Mesenchymal stem cell (in vitro differentiated cells and primary cell): ENCODE data around the gene HBA2.
A peak's percentile ranks its signal among the peaks of the same experiment; 100 is the strongest.
"Not testable (repeated sequence)": the region's sequence is repeated elsewhere in the genome, so short reads cannot be mapped to it uniquely, and the experiment has no call there.

Source experiments
- DNase-seq: peaks from one replicate; pipeline ENCODE4 v3.0.0-alpha.2; 2013
- H2AFZ ChIP-seq: one replicate; pipeline ENCODE4 v1.6.1; 2013; ENCODE audit warnings: low read depth, mild to moderate bottlenecking, control low read depth, inconsistent platforms, low read length, moderate library complexity
- H2AK5ac ChIP-seq: 2 replicates; pipeline ENCODE4 v1.6.1; 2013; ENCODE audit warnings: low read length, moderate library complexity, mild to moderate bottlenecking, inconsistent platforms; ENCODE audit not compliant: severe bottlenecking
- H2BK120ac ChIP-seq: one replicate; pipeline ENCODE4 v1.6.1; 2013; ENCODE audit warnings: low read depth, mild to moderate bottlenecking, inconsistent platforms, low read length, moderate library complexity
- H2BK12ac ChIP-seq, 2 experiments: one replicate each; pipeline ENCODE4 v1.6.1; 2013; ENCODE audit warnings: inconsistent platforms in 2 of 2, low read length in 2 of 2, mild to moderate bottlenecking in 2 of 2, moderate library complexity in 2 of 2, control low read depth in 1 of 2
- H2BK15ac ChIP-seq: one replicate; pipeline ENCODE4 v1.6.1; 2013; ENCODE audit warnings: mild to moderate bottlenecking, low read depth, inconsistent platforms; ENCODE audit not compliant: poor library complexity, severe bottlenecking
- H2BK5ac ChIP-seq: 2 replicates; pipeline ENCODE4 v1.6.1; 2013; ENCODE audit warnings: low read depth, mild to moderate bottlenecking, low read length, control low read depth, inconsistent platforms; ENCODE audit not compliant: poor library complexity, severe bottlenecking
- H3K14ac ChIP-seq, 2 experiments: one replicate each; pipeline ENCODE4 v1.6.1; 2013; ENCODE audit warnings: inconsistent platforms in 2 of 2, low read length in 2 of 2, control low read depth in 1 of 2, mild to moderate bottlenecking in 1 of 2, moderate library complexity in 1 of 2
- H3K18ac ChIP-seq, 2 experiments: one replicate each; pipeline ENCODE4 v1.6.1; 2013; ENCODE audit warnings: inconsistent platforms in 2 of 2, low read length in 2 of 2, control low read depth in 1 of 2, low read depth in 1 of 2, mild to moderate bottlenecking in 1 of 2
- H3K23ac ChIP-seq, 2 experiments: one replicate each; pipeline ENCODE4 v1.6.1; 2013; ENCODE audit warnings: inconsistent platforms in 2 of 2, low read length in 2 of 2, mild to moderate bottlenecking in 2 of 2, moderate library complexity in 2 of 2, control low read depth in 1 of 2
- H3K27ac ChIP-seq: 2 replicates; pipeline ENCODE4 v1.5.1; 2013; ENCODE audit warnings: mild to moderate bottlenecking, moderate library complexity, low read length, control low read depth, inconsistent platforms; ENCODE audit not compliant: poor library complexity, severe bottlenecking
- H3K27me3 ChIP-seq, 2 experiments: 2 replicates each; pipeline versions ENCODE4 v1.6.1 to v1.7.0; 2013; ENCODE audit warnings: low read length in 2 of 2, mild to moderate bottlenecking in 2 of 2, moderate library complexity in 2 of 2, control low read depth in 1 of 2, inconsistent platforms in 1 of 2; ENCODE audit not compliant: control insufficient read depth in 1 of 2, insufficient read depth in 1 of 2
- H3K36me3 ChIP-seq, 2 experiments: 2 replicates each; pipeline versions ENCODE4 v1.6.1 to v1.7.0; 2013; ENCODE audit warnings: low read length in 2 of 2, control low read depth in 1 of 2, inconsistent platforms in 1 of 2, low read depth in 1 of 2, mild to moderate bottlenecking in 1 of 2; ENCODE audit not compliant: insufficient read depth in 2 of 2, control insufficient read depth in 1 of 2
- H3K4ac ChIP-seq, 2 experiments: one replicate each; pipeline ENCODE4 v1.6.1; 2013; ENCODE audit warnings: inconsistent platforms in 2 of 2, low read length in 2 of 2, mild to moderate bottlenecking in 2 of 2, moderate library complexity in 2 of 2, control low read depth in 1 of 2, low read depth in 1 of 2
- H3K4me1 ChIP-seq: 2 replicates; pipeline ENCODE4 v1.6.1; 2013; ENCODE audit warnings: low read depth, low read length, control low read depth; ENCODE audit not compliant: control insufficient read depth, insufficient read depth
- H3K4me2 ChIP-seq: 2 replicates; pipeline ENCODE4 v1.6.1; 2013; ENCODE audit warnings: low read length, mild to moderate bottlenecking, inconsistent platforms; ENCODE audit not compliant: poor library complexity, severe bottlenecking
- H3K4me3 ChIP-seq, 2 experiments: 2 replicates each; pipeline versions ENCODE4 v1.5.1 to v1.7.0; 2013; ENCODE audit warnings: low read length in 2 of 2, mild to moderate bottlenecking in 2 of 2, control low read depth in 1 of 2, low read depth in 1 of 2; ENCODE audit not compliant: insufficient read depth in 1 of 2
- H3K79me1 ChIP-seq: replicated peaks from 2 replicates; pipeline ENCODE4 v1.6.1; 2013; ENCODE audit warnings: mild to moderate bottlenecking, control low read depth, low read length, inconsistent platforms; ENCODE audit not compliant: poor library complexity, severe bottlenecking
- H3K9ac ChIP-seq: 2 replicates; pipeline ENCODE4 v1.7.0; 2013; ENCODE audit warnings: mild to moderate bottlenecking, low read length, moderate library complexity
- H3K9me3 ChIP-seq: 2 replicates; pipeline ENCODE4 v1.7.0; 2013; ENCODE audit warnings: mild to moderate bottlenecking, low read length; ENCODE audit not compliant: control insufficient read depth
- H4K8ac ChIP-seq: one replicate; pipeline ENCODE4 v1.6.1; 2013; ENCODE audit warnings: inconsistent platforms, mild to moderate bottlenecking, low read length, moderate library complexity
- H4K91ac ChIP-seq: one replicate; pipeline ENCODE4 v1.6.1; 2013; ENCODE audit warnings: mild to moderate bottlenecking, low read length, inconsistent platforms
- WGBS: methylation state at CpG from one replicate; pipeline ENCODE4 v1.1.7; 2013; ENCODE audit warnings: mixed read lengths; 5-methylcytosine and 5-hydroxymethylcytosine counted together

HBA2 gene

DNA sequence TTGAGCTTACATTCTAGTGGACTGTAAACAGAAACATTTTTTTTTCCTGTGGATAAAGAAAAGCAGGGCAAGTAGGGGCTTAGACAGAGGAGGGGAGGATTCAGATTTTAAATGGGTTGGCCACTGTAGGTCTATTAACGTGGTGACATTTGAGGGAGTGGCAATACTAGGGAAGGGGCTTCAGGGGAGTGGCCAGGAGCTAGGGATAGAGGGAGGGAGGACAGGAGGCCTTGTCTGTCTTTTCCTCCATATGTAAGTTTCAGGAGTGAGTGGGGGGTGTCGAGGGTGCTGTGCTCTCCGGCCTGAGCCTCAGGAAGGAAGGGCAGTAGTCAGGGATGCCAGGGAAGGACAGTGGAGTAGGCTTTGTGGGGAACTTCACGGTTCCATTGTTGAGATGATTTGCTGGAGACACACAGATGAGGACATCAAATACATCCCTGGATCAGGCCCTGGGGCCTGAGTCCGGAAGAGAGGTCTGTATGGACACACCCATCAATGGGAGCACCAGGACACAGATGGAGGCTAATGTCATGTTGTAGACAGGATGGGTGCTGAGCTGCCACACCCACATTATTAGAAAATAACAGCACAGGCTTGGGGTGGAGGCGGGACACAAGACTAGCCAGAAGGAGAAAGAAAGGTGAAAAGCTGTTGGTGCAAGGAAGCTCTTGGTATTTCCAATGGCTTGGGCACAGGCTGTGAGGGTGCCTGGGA, 13.4 kb upstream of the HBA2 start:
- DNase-seq, result no peak
- Histone ChIP-seq H3K9ac (no peak overlapping the region), H4K91ac (no peak overlapping the region), H3K9me3 (no peaks in the 10 kb centered on the region), H2BK5ac (no peak overlapping the region), H2AK5ac (no peak overlapping the region), H2BK15ac (no peak overlapping the region), H3K27me3 (peaks cover 41 to 56% of the 10 kb centered on the region in 2 experiments), H3K4me2 (no peak overlapping the region), H2AFZ (no peak overlapping the region), H3K23ac (no peak overlapping the region), H4K8ac (no peak overlapping the region), H3K36me3 (no peaks in the 10 kb centered on the region), H3K4ac (no peak overlapping the region), H2BK120ac (no peak overlapping the region), H3K18ac (no peak overlapping the region), H3K4me1 (peaks cover 7% of the 10 kb centered on the region), H2BK12ac (no peak overlapping the region), H3K4me3 (no peak overlapping the region), H3K27ac (no peak overlapping the region), H3K14ac (peak overlapping the region in 1 of 2 experiments; percentile 20), H3K79me1 (no peaks in the 10 kb centered on the region)
- 65% methylated on average over 6 of the region's 6 CpGs for WGBS

DNA sequence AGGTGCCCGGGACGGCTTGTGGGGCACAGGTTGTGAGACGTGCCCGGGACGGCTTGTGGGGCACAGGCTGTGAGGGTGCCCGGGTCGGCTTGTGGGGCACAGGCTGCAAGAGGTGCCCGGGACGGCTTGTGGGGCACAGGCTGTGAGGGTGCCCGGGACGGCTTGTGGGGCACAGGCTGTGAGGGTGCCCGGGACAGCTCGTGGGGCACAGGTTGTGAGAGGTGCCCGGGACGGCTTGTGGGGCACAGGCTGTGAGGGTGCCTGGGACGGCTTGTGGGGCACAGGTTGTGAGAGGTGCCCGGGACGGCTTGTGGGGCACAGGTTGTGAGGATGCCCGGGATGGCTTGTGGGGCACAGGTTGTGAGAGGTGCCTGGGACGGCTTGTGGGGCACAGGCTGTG, 12.4 kb upstream of the HBA2 start:
- H2BK5ac ChIP-seq, H3K4me3 ChIP-seq, H3K4ac ChIP-seq, H2BK120ac ChIP-seq, H3K79me1 ChIP-seq, H3K9ac ChIP-seq, H2BK12ac ChIP-seq, H3K4me1 ChIP-seq, H4K8ac ChIP-seq, H3K4me2 ChIP-seq, DNase-seq, H2AK5ac ChIP-seq, H3K9me3 ChIP-seq, H3K36me3 ChIP-seq, H3K27ac ChIP-seq, H4K91ac ChIP-seq, H3K18ac ChIP-seq, H3K23ac ChIP-seq, H2AFZ ChIP-seq, H2BK15ac ChIP-seq, H3K14ac ChIP-seq: not testable (repeated sequence)
- WGBS, result 79% methylated on average over 11 of the region's 20 CpGs
- H3K27me3 ChIP-seq, result peaks cover 38 to 51% of the 10 kb centered on the region in 2 experiments

DNA sequence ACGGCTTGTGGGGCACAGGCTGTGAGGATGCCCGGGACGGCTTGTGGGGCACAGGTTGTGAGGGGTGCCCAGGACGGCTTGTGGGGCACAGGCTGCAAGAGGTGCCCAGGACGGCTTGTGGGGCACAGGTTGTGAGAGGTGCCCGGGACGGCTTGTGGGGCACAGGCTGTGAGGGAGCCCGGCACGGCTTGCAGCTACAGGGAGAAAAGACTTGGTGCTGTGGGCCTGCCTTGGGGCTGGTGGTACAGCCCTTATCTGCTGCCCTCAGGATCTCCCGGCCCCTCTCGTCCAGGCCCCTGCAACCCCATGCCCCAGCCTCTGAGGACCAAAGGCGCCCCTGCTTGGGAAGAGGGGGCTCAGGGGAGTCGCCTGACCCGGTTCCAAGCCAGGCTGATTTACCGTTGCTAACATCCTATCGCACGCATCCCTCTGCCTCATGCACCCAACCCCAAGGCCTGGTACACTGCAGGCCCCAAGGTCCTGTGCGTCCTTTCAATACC, 11.9 kb upstream of the HBA2 start:
- Histone ChIP-seq H3K4me1 (peaks cover 9% of the 10 kb centered on the region), H3K27me3 (peaks cover 43 to 53% of the 10 kb centered on the region in 2 experiments), H3K4me3 (no peak overlapping the region), H3K4me2 (no peak overlapping the region), H3K79me1 (no peaks in the 10 kb centered on the region), H3K4ac (no peak overlapping the region), H3K9ac (no peak overlapping the region), H4K91ac (no peak overlapping the region), H2BK15ac (no peak overlapping the region), H2AFZ (no peak overlapping the region), H3K9me3 (no peaks in the 10 kb centered on the region), H4K8ac (no peak overlapping the region), H3K23ac (no peak overlapping the region), H2BK5ac (no peak overlapping the region), H3K36me3 (no peaks in the 10 kb centered on the region), H3K18ac (no peak overlapping the region), H3K14ac (no peak overlapping the region), H2BK120ac (no peak overlapping the region), H2AK5ac (no peak overlapping the region), H2BK12ac (no peak overlapping the region), H3K27ac (no peak overlapping the region)
- DNase-seq, result no peak
- WGBS, result 54% methylated on average over 14 of the region's 18 CpGs

DNA sequence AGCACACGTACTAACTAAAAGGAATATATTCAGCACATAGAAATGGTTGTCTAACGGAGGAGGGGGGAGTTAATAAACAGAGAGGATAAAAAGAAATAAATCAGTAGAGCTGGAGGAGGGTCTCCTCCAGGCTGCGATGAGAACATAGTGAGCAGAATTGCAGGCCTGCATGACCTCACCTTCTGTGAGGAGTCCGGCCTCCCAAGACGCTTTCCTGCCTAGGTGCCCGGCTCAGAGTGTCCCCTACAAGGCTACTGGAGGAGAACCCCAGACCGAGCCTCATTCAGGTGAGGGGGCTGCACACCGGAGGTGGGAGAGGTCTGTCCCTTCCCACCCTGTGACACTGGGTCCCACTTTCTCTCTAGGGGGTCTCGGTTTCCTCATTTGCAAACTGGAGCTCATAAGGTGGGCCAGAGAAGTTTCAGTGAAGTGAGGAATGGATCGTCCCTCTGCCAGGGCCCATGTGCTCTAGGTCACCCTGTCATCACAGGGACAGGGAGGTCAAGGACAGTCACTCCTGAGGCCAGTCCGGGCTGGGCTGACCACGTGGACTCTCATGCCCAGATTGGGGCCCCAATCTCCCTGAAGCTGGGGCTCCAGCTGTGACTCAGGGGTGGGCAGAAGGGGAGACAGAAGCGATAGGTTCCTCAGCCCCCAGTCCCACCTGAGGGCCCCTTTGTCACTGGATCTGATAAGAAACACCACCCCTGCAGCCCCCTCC, 10.2 kb upstream of the HBA2 start:
- no peak overlapping the region for H2BK15ac ChIP-seq
- 88% methylated on average over 13 of the region's 13 CpGs for WGBS

More for the DNA sequence above, 10.2 kb upstream of the HBA2 start:
- no peaks in the 10 kb centered on the region for H3K79me1 ChIP-seq
- H3K4me1 ChIP-seq, result peaks cover 14% of the 10 kb centered on the region
- H2BK5ac ChIP-seq, result no peak overlapping the region
- no peak overlapping the region for H2BK12ac ChIP-seq
- H3K4me2 ChIP-seq, result no peak overlapping the region
- H3K27ac ChIP-seq, result no peak overlapping the region
- no peak overlapping the region for H4K91ac ChIP-seq
- H3K27me3 ChIP-seq, result peaks cover 52 to 61% of the 10 kb centered on the region in 2 experiments
- H3K9ac ChIP-seq, result no peak overlapping the region
- H3K14ac ChIP-seq, result no peak overlapping the region
- H3K4me3 ChIP-seq, result no peak overlapping the region
- H3K9me3 ChIP-seq, result no peaks in the 10 kb centered on the region
- no peak overlapping the region for H3K4ac ChIP-seq
- DNase-seq, result no peak
- no peak overlapping the region for H4K8ac ChIP-seq
- no peak overlapping the region for H3K23ac ChIP-seq
- H2BK120ac ChIP-seq, result no peak overlapping the region
- H2AFZ ChIP-seq, result no peak overlapping the region
- no peak overlapping the region for H3K18ac ChIP-seq
- H3K36me3 ChIP-seq, result no peaks in the 10 kb centered on the region
- no peak overlapping the region for H2AK5ac ChIP-seq
